PC-3 (cell line): ENCODE measurements around the gene CHD9.
"Not testable (repeated sequence)": the region's sequence is repeated elsewhere in the genome, so short reads cannot be mapped to it uniquely, and the experiment has no call there.

Source experiments
- EZH2 ChIP-seq: fragments of 300-600 bp; sonication (generic); IDR thresholded peaks from one replicate; pipeline ENCODE4 v1.6.1; 2017; ENCODE audit warnings: antibody characterized with exemption, mild to moderate bottlenecking, low read length; ENCODE audit not compliant: unreplicated experiment
- EZH2phosphoT487 ChIP-seq: fragments of 300-600 bp; sonication (generic); IDR thresholded peaks from 2 replicates; pipeline ENCODE4 v1.6.1; 2018; ENCODE audit warnings: mild to moderate bottlenecking, antibody characterized with exemption, low read length, borderline replicate concordance
- TF ChIP-seq, protein P1 (sequence below): fragments of 300-600 bp; sonication (generic); conservative IDR thresholded peaks from 2 replicates; pipeline ENCODE4 v1.5.1; 2017; ENCODE audit warnings: antibody characterized with exemption, low read depth, mild to moderate bottlenecking, low read length

DNA sequence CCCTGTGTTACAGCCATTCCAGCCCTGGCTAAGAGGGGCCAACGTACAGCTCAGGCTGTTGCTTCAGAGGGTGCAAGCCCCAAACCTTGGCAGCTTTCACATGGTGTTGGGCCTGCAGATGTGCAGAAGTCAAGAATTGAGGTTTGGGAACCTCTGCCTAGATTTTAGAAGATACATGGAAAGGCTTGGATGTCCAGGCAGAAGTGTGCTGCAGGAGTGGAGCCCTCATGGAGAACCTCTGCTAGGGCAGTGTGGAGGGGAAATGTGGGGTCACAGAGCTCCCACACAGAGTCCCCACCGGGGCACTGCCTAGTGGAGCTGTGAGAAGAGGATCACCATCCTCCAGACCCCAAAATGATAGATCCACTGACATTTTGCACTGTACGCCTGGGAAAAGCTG, 130.9 kb downstream of the CHD9 start:
- TF ChIP-seq, protein P1, sequence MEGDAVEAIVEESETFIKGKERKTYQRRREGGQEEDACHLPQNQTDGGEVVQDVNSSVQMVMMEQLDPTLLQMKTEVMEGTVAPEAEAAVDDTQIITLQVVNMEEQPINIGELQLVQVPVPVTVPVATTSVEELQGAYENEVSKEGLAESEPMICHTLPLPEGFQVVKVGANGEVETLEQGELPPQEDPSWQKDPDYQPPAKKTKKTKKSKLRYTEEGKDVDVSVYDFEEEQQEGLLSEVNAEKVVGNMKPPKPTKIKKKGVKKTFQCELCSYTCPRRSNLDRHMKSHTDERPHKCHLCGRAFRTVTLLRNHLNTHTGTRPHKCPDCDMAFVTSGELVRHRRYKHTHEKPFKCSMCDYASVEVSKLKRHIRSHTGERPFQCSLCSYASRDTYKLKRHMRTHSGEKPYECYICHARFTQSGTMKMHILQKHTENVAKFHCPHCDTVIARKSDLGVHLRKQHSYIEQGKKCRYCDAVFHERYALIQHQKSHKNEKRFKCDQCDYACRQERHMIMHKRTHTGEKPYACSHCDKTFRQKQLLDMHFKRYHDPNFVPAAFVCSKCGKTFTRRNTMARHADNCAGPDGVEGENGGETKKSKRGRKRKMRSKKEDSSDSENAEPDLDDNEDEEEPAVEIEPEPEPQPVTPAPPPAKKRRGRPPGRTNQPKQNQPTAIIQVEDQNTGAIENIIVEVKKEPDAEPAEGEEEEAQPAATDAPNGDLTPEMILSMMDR = not testable (repeated sequence)
- TF ChIP-seq EZH2, EZH2phosphoT487: not testable (repeated sequence)
